RWPE2 (cell line): ENCODE results near the gene DDX10.

ENCODE experiments used
- ATAC-seq: fragments of 200-7000 bp; cut with Tn5 transposase; 3 replicates; pipeline ENCODE4 v1.9.1; 2021; ENCODE audit warnings: low read depth
- DNase-seq: peaks from one replicate; pipeline ENCODE4 v3.0.0-alpha.2; 2020; ENCODE audit warnings: low spot score
- H3K27ac ChIP-seq: fragments of 450-650 bp; 2 replicates; pipeline ENCODE4 v1.5.1; 2017; ENCODE audit warnings: mild to moderate bottlenecking; ENCODE audit not compliant: poor library complexity, severe bottlenecking
- H3K27me3 ChIP-seq: fragments of 250-450 bp; sonication (Bioruptor Pico); 2 replicates; pipeline ENCODE4 v1.5.1; 2021; ENCODE audit warnings: mild to moderate bottlenecking, moderate library complexity; ENCODE audit not compliant: insufficient read depth, poor library complexity, severe bottlenecking
- H3K36me3 ChIP-seq: fragments of 250-450 bp; sonication (Bioruptor Pico); 2 replicates; pipeline ENCODE4 v1.5.1; 2020; ENCODE audit warnings: low read depth, mild to moderate bottlenecking, moderate library complexity
- H3K4me1 ChIP-seq: fragments of 250-450 bp; sonication (Bioruptor Pico); 2 replicates; pipeline ENCODE4 v1.5.1; 2021; ENCODE audit warnings: mild to moderate bottlenecking, moderate library complexity; ENCODE audit not compliant: insufficient read depth, poor library complexity, severe bottlenecking
- H3K4me3 ChIP-seq: fragments of 250-450 bp; sonication (Bioruptor Pico); 2 replicates; pipeline ENCODE4 v1.5.1; 2021; ENCODE audit warnings: mild to moderate bottlenecking, moderate library complexity; ENCODE audit not compliant: severe bottlenecking
- H3K9me3 ChIP-seq: fragments of 250-450 bp; sonication (Bioruptor Pico); 2 replicates; pipeline ENCODE4 v1.5.1; 2021; ENCODE audit warnings: mild to moderate bottlenecking, moderate library complexity; ENCODE audit not compliant: severe bottlenecking
- TF ChIP-seq, protein P1 (sequence below): fragments of 450-650 bp; IDR thresholded peaks from one replicate; pipeline ENCODE4 v1.5.1; 2017; ENCODE audit warnings: mild to moderate bottlenecking, moderate library complexity; ENCODE audit not compliant: poor library complexity, severe bottlenecking

The DDX10 gene

DNA sequence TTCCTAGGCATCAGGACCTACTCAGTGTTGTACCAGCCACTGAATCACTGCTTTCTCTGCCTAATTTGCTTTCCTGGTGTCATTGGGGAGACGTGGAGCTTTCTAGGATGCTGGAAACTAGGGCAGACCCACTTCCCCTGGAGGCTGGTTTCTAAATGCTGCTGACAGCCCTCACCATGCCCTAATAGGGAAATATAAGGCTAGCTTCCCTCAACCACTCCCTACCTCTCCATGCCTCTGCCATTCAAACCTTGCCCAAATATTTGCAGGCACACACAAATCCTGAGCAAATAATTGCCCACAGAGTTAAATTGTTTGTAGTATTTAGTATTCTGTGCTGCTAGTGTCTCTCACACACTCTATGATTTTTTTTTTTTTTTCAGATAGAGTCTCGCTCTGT lies 310.2 kb downstream of the DDX10 start:
- Histone ChIP-seq H3K36me3 (no peaks in the 10 kb centered on the region), H3K9me3 (no peaks in the 10 kb centered on the region), H3K27me3 (no peaks in the 10 kb centered on the region), H3K4me1 (peaks cover 14% of the 10 kb centered on the region), H3K4me3 (no peak overlapping the region), H3K27ac (no peak overlapping the region)
- DNase-seq (no peak), ATAC-seq (no peak)
- TF ChIP-seq, protein P1, sequence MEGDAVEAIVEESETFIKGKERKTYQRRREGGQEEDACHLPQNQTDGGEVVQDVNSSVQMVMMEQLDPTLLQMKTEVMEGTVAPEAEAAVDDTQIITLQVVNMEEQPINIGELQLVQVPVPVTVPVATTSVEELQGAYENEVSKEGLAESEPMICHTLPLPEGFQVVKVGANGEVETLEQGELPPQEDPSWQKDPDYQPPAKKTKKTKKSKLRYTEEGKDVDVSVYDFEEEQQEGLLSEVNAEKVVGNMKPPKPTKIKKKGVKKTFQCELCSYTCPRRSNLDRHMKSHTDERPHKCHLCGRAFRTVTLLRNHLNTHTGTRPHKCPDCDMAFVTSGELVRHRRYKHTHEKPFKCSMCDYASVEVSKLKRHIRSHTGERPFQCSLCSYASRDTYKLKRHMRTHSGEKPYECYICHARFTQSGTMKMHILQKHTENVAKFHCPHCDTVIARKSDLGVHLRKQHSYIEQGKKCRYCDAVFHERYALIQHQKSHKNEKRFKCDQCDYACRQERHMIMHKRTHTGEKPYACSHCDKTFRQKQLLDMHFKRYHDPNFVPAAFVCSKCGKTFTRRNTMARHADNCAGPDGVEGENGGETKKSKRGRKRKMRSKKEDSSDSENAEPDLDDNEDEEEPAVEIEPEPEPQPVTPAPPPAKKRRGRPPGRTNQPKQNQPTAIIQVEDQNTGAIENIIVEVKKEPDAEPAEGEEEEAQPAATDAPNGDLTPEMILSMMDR: no peak

DNA sequence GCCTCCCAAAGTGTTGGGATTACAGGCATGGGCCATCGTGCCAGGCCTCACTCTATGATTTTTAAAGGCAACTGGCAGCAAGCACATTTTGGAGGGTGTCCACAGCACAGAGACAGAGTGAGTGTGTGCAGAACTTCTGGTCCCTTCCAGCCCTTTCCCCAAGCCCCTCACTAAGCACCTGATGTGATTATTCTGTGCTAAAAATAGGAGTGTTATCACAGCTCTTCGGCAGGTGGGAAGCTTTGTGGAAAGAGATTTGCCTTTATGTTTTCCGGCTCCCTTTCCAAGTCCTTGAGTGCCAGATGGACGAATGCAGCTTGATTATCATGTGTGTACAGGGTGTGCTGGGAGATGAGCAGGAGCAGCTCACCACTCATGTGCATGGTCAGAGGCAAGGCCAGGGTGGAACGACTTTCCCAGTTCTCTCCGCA lies 310.8 kb downstream of the DDX10 start:
- H3K4me1 ChIP-seq: peaks cover 14% of the 10 kb centered on the region
- TF ChIP-seq, protein P1: no peak
- no peaks in the 10 kb centered on the region for H3K36me3 ChIP-seq
- ATAC-seq: no peak
- H3K27ac ChIP-seq: no peak overlapping the region
- H3K9me3 ChIP-seq: no peaks in the 10 kb centered on the region
- no peak for DNase-seq
- no peaks in the 10 kb centered on the region for H3K27me3 ChIP-seq
- H3K4me3 ChIP-seq: no peak overlapping the region

DNA sequence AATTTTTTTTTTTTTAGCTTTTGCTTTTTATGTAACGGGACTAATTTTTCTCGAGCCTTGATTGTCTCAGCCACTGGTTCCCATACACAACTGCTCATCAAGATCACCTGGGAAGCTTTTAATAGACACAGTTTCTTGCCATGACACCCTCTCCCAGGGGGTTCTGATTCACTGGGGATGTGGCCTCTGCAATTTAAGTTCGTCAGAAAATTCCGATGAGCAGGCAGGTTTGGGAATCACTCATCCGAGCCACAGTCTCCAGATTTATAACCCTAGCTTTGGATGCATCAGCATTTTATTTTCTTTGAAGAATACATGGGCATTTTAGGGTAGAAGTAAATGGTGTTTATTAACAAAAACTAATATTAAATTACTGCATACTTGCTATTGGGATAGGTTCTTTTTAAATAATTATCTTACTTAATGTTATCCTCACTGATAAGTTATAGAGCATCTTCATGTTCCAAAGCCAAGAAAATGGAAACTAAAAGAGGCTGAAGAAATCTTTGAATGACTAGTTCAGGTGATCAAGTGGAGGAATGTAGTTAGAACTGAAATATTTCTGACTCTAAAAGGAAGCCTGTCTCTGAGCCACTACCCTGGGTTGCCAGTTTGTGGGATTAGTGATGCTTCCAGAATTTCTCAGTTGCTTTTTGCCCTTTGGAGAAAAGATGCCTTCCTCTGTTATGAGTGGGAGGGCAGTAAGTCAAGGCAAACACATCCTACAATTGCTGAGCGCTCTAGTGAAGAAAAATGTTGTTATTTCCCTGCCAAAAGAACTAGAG lies 319.0 kb downstream of the DDX10 start:
- Histone ChIP-seq H3K27me3 (no peaks in the 10 kb centered on the region), H3K4me3 (no peak overlapping the region), H3K4me1 (no peaks in the 10 kb centered on the region), H3K9me3 (no peaks in the 10 kb centered on the region), H3K36me3 (no peaks in the 10 kb centered on the region), H3K27ac (no peak overlapping the region)
- DNase-seq (no peak), ATAC-seq (no peak)
- TF ChIP-seq, protein P1: no peak

DNA sequence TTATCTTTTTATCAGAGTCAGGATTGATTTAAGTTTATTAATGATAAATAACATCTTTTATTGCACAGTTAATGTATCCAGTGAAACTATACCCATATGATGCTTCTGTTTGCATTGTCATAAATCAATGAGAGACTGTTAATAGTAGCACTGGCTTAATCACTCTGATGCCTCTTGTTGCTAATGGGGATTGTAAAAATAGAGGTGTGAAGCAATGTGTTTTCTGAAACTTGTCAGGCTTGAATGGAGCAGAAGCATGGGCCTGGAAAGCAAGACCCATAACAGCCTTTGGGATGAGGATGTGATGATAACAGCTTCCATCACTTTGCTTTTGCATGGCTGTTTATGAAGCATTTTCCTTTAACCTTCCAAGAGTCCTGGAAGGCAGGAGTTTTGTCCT lies 319.7 kb downstream of the DDX10 start:
- H3K4me1 ChIP-seq: no peaks in the 10 kb centered on the region
- no peak for DNase-seq
- H3K27me3 ChIP-seq: no peaks in the 10 kb centered on the region
- H3K4me3 ChIP-seq: no peak overlapping the region
- no peak overlapping the region for H3K27ac ChIP-seq
- H3K9me3 ChIP-seq: no peaks in the 10 kb centered on the region
- no peaks in the 10 kb centered on the region for H3K36me3 ChIP-seq
- no peak for ATAC-seq
- TF ChIP-seq, protein P1: no peak

DNA sequence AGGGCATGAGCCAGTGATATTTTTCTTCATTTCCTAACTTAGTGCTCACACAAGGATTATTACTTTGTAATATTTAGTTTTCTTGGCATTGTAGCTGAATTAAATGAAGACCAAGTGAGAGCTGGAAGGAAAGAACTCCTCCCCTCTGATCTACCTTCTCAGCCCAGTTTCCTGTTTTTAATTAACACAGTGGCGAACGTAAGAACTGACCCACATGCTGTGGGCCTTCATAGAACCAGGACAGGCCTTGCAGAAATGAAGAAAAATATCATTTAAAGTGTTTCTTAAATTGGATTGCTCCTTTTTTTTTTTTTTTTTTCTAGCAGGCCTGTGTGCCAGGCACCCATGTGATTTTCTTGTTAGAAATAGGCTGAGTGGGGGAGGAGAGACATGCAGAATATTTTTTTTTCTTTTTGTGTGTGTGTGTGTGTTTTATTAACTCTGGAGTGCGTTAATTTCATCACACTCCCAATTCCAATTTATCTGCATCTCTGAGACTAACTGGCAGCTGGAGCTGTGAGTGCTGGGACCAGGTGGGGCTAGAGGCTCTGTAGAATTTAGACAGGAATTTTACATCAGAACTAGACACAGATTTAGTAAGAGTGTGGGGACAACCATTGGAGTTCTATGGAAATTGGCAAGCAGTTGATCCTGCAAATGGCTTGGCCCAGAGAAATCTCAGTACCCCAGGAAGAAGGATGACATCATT lies 320.5 kb downstream of the DDX10 start:
- Histone ChIP-seq H3K4me3 (no peak overlapping the region), H3K9me3 (no peaks in the 10 kb centered on the region), H3K36me3 (no peaks in the 10 kb centered on the region), H3K27ac (no peak overlapping the region), H3K27me3 (no peaks in the 10 kb centered on the region), H3K4me1 (no peaks in the 10 kb centered on the region)
- no peak for DNase-seq
- ATAC-seq: no peak
- TF ChIP-seq, protein P1: no peak
